HG03039 (cell line): ENCODE data around the gene PLEKHG4B.
"Not testable (repeated sequence)": the region's sequence is repeated elsewhere in the genome, so short reads cannot be mapped to it uniquely, and the experiment has no call there.

Source experiments
- ATAC-seq: cut with Tn5 transposase; IDR thresholded peaks from one replicate; pipeline ENCODE4 v1.9.1; 2021; ENCODE audit warnings: mild to moderate bottlenecking, moderate library complexity; ENCODE audit not compliant: unreplicated experiment

Gene PLEKHG4B

GRCh38 chr5:154826-155225 is 62.9 kb downstream of the PLEKHG4B start:
- ATAC-seq: no peak

- no peak for ATAC-seq
Observed at GRCh38 chr5:155651-156410, 63.9 kb downstream of the PLEKHG4B start.

DNA sequence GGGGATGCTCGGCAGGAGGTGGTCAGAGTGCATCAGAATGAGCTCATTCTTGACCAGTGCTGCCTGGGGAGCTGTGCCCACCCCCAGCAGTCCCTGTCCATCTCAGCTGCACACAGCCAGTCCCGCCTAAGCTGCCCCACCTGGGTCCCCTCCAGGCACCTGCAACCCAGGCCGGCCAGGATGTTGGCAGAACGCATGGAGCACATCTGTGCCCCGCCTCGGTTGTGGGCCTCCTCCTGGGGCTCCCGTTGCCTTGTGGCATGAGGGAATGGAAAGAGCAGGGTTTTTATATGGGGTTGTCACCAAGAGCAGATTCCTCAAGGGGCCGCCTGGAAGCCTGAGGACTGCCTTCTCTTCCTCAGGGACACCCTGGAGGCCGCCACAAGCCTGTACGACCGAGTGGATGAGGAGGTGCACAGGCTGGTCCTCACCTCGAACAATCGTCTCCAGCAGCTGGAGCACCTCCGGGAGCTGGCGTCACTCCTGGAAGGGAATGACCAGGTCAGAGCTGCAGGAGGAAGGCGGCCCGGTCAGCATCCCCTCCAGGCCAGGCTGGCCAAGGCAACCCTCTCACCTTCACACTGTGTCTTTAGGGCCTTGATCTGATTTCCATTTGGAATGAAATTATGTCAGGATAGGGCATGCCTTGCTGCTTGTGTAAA is 64.6 kb downstream of the PLEKHG4B start:
- no peak for ATAC-seq

GRCh38 chr5:157126-157715 is 65.3 kb downstream of the PLEKHG4B start:
- no peak for ATAC-seq

- no peak for ATAC-seq
Observed at GRCh38 chr5:157801-158200, 65.8 kb downstream of the PLEKHG4B start.

DNA sequence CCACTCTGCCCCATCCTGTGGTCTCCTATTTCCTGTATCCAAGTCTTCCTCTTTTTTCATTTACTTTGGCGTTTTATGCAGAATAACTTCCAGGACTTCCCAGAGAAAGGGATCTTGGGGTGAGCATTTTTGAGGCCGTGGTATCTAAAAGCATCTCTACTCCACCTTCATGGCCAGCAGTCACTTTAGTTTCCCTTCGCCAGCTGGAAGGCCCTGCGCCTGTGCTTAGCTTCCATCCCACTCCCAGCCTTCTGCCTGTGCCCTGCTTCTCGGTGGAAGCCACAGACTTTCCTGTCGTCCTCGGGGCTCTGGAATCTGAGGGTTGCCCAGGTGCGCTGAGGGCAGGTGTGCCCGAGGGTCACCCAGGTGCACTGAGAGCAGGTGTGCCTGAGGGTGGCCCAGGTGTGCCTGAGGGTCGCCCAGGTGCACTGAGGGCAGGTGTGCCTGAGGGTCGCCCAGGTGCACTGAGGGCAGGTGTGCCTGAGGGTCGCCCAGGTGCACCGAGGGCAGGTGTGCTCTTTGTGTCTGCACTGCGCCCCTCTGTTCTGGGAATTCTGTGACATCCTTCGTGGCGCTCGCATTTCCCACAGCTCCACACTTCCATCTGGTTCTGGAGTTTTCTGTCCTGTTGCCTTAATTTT is 67.0 kb downstream of the PLEKHG4B start:
- ATAC-seq: no peak

DNA sequence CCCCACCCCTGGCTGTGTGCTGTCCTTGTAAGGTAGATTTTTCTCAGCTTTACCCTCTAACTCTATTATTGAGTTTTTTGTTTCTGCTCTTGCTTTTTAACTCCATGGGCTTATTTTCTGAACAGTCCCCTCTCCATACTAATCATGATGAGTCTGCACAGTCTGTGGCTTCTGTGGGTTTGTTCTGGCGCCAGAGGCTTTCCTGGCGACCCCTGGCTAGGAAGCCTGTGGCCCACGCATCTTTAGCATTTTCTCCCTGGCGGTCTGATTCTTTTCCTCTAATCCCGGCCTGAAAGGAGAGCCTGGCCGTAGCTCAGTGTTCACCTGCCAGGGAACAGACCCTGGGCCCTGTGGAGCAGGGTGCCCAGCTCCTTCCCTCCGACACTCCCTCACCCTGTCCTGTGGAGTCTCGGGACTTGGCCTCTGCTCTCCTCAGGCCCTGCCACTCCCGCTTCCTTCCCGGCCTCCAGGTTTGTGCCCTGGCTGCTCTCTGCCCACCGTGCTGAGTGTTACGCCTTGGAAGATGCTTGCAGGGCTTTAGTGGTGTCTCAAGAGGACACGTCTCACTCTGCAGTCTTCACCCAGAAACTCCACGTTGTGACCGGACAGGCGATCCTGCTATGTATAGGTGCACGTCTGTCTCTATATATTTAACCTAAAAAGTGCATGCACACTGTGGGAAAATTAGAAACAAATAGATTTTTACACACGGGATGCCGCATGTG is 67.6 kb downstream of the PLEKHG4B start:
- ATAC-seq: no peak

- ATAC-seq: no peak
Observed at GRCh38 chr5:160173-160510, 68.2 kb downstream of the PLEKHG4B start.

DNA sequence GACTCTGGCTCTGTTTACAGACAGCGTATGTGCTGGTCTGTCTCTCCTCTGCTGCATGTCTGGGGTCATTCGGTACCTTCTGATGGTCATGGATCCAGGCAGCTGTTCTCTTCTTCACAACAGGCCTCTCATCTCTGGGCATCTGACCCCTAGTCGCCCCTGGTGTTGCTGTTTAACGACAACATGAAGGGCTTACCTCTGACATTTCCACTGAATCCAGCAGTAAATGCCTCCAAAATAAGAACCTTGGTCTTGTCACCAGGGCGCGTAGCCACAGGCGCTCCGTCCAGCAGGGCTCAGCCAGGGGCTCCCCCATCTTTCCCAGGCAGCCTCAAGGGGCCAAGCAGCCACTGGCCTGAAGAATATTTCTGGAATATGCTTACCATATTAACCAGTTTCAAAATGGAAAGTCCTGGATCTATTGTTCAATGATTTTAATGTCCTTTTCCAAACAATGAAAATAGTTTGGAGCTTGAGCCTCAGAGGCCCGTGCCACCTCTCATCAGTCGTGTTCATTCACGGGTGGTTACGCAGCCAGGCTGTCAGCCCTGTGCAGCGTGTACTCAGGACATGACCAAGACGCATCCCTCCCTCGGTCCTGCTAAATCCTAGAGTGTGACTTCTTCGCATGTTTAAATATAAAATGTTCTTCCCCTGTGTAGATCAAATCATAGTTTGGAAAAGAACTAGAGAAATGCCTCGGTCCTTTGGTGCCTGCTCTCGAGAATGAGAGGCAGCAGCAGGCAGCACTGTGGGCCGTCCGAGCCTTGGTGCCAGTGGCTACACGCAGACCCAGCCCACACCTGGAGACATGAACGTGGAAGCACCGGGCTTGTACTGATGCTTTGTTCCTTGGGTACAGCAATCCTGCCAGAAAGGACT is 69.2 kb downstream of the PLEKHG4B start:
- no peak for ATAC-seq

DNA sequence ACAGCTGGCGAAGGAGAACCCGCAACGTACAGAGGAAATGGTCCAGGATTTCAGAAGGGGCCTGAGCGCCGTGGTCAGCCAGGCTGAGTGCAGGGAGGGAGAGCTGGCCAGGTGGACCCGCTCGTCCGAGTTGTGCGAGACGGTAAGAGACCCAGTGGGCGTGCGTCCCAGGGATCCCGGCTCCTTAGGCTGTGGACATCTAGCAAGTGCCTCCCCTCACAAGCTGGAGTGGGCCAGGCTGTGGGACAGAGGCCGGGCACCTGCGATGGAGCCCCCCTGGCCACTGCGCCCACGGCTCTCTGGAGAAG is 69.8 kb downstream of the PLEKHG4B start:
- no peak for ATAC-seq

DNA sequence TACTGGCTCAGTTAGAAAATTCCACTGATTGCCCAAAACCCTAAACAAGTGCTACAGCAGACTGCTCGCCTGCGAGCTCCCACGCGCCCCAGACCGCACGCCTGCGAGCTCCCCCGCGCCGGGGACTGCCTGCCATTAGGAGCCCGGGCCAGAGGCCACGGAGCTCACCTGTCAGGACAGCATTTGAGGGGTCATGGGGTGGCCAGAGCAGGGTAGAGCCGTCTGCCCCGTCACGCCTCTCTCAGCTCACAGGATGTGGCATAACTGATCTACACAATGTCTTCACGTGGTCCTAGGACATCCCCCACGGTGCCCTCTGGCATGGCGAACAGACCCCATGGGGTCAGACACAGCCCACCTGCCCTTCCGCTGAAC is 70.2 kb downstream of the PLEKHG4B start:
- ATAC-seq: no peak

DNA sequence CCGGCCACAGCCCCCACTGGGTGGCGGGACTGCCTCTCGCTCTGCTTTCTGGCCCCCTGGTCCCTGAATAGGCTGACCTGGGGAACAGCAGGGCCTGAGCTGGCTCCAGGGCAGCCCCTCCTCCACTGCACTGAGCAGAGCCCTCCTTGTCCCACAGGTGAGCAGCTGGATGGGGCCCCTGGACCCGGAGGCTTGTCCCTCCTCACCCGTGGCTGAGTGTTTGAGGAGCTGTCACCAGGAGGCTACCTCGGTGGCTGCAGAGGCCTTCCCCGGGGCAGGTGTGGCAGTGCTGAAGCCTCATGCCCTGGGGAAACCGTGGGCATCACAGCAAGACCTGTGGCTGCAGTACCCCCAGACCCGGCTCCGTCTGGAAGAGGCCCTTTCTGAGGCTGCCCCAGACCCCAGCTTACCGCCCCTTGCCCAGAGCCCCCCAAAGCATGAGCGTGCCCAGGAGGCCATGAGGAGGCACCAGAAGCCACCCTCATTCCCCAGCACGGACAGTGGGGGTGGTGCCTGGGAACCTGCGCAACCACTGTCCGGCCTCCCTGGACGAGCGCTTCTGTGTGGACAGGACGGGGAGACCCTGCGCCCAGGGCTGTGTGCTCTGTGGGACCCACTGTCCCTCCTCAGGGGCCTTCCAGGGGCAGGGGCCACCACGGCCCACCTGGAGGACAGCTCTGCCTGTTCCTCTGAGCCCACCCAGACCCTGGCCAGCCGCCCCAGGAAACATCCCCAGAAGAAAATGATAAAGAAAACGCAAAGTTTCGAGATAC is 70.8 kb downstream of the PLEKHG4B start:
- no peak for ATAC-seq

- ATAC-seq: no peak
Observed at GRCh38 chr5:163338-163620, 71.3 kb downstream of the PLEKHG4B start.

DNA sequence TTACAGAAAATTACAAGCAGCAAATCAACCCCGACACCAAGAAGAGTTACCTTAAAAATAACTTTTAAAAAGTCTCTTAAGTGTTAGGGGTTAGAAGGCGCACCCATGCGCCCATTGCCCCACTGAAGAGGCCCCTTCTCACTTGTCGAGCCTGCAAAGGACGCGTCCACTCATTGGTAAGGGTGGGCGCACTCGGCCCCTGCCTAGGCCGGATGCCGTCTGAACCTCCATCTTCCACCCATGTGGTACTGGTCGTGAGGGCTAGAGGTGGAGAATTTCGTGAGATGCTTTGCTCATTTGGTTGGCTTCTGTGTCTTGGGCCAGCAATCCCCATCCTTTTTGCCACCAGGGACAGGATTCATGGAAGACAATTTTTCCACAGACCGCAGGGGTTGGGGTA is 71.9 kb downstream of the PLEKHG4B start:
- ATAC-seq: no peak

GRCh38 chr5:164244-164643 is 72.3 kb downstream of the PLEKHG4B start:
- ATAC-seq: no peak

DNA sequence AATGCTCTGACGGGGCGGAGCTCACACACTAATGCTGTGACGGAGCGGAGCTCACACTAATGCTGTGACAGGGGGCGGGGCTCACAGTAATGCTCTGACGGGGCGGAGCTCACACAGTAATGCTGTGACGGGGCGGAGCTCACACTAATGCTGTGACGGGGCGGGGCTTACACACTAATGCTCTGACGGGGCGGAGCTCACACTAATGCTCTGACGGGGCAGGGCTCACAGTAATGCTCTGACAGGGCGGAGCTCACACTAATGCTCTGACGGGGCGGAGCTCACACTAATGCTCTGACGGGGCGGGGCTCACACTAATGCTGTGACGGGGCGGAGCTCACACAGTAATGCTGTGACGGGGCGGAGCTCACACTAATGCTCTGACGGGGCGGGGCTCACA is 72.8 kb downstream of the PLEKHG4B start:
- not testable (repeated sequence) for ATAC-seq

- ATAC-seq: no peak
Observed at GRCh38 chr5:166441-167372, 74.7 kb downstream of the PLEKHG4B start.

- no peak for ATAC-seq
Observed at GRCh38 chr5:167511-167910, 75.5 kb downstream of the PLEKHG4B start.
